Endothelial cell of umbilical vein (primary cell): ENCODE measurements around the gene OR56A1.

Experiments
- EZH2 ChIP-seq: IDR thresholded peaks from 2 replicates; pipeline ENCODE4 v1.6.1; 2012; ENCODE audit warnings: borderline replicate concordance, low read depth, mild to moderate bottlenecking, moderate library complexity, low read length, inconsistent platforms; ENCODE audit not compliant: severe bottlenecking
- GATA2 ChIP-seq: IDR thresholded peaks from 2 replicates; pipeline ENCODE4 v1.7.0; 2011; ENCODE audit warnings: low read depth, mild to moderate bottlenecking, moderate library complexity, mixed read lengths, low read length; ENCODE audit not compliant: insufficient read length, insufficient read depth
- MAX ChIP-seq: IDR thresholded peaks from 2 replicates; pipeline ENCODE4 v1.6.1; 2011; ENCODE audit not compliant: insufficient read depth, insufficient read length
- POLR2A ChIP-seq: IDR thresholded peaks from 2 replicates; pipeline ENCODE4 v1.6.1; 2012; ENCODE audit warnings: low read depth, mild to moderate bottlenecking, control low read depth, low read length
- POLR2AphosphoS5 ChIP-seq: IDR thresholded peaks from 2 replicates; pipeline ENCODE4 v1.6.1; 2012; ENCODE audit warnings: low read depth, mild to moderate bottlenecking, control low read depth, low read length, moderate library complexity; ENCODE audit not compliant: insufficient read depth
- TF ChIP-seq, protein P1 (sequence below), 2 donors: IDR thresholded peaks; 1 replicate in 1 of 2; 2 replicates in 1 of 2; pipeline ENCODE4 v1.5.1; 2011; ENCODE audit warnings: low read length in 2 of 2, mild to moderate bottlenecking in 2 of 2, moderate library complexity in 2 of 2, control low read depth in 1 of 2, inconsistent platforms in 1 of 2, low read depth in 1 of 2; ENCODE audit not compliant: insufficient read depth in 1 of 2; ENCODE audit errors: extremely low read depth in 1 of 2

GRCh38 chr11:6055569-6055968, 25.0 kb upstream of the OR56A1 start:
- TF ChIP-seq, protein P1, sequence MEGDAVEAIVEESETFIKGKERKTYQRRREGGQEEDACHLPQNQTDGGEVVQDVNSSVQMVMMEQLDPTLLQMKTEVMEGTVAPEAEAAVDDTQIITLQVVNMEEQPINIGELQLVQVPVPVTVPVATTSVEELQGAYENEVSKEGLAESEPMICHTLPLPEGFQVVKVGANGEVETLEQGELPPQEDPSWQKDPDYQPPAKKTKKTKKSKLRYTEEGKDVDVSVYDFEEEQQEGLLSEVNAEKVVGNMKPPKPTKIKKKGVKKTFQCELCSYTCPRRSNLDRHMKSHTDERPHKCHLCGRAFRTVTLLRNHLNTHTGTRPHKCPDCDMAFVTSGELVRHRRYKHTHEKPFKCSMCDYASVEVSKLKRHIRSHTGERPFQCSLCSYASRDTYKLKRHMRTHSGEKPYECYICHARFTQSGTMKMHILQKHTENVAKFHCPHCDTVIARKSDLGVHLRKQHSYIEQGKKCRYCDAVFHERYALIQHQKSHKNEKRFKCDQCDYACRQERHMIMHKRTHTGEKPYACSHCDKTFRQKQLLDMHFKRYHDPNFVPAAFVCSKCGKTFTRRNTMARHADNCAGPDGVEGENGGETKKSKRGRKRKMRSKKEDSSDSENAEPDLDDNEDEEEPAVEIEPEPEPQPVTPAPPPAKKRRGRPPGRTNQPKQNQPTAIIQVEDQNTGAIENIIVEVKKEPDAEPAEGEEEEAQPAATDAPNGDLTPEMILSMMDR (IDR thresholded peaks at IDR 0.05; ENCODE audit: extremely low read depth in 1 of 2, insufficient read depth in 1 of 2, low read depth in 1 of 2, low read length in 2 of 2): no peak
- TF ChIP-seq POLR2A: no peak
- no peak for TF ChIP-seq GATA2
- no peak for TF ChIP-seq MAX
- TF ChIP-seq POLR2AphosphoS5: no peak
- TF ChIP-seq EZH2: no peak
